Measurements from ENCODE around the gene SEC61A2.
"Not testable (repeated sequence)": the region's sequence is repeated elsewhere in the genome, so short reads cannot be mapped to it uniquely, and the experiment has no call there.

Gene SEC61A2

DNA sequence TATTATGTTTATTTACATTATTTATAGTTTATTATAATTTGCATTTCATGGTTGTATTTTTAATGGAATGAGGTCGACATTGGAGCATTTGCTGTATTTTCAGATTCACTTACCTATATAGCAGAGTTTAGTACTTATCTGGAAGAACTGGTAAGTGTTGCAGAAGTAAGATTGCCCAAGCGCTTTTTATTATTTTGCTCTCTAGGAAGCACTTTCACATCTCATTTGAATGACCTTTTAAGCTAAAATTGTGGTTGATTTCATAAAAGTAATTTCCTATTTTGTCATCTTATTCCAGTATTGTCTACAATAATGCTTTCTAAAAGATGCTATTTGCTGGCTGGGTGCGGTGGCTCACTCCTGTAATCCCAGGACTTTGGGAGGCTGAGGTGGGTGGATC, 28.6 kb downstream of the SEC61A2 start:
- DNase-seq (ENCODE audit: extremely low read depth, low read depth) = no peak
- TF ChIP-seq CTCF (IDR thresholded peaks at IDR 0.05; ENCODE audit: low read depth, low read length) = no peak

- no peak for TF ChIP-seq CTCF (IDR thresholded peaks at IDR 0.05; ENCODE audit: low read depth, low read length)
- DNase-seq (ENCODE audit: extremely low read depth, low read depth) = no peak
These were observed 31.2 kb downstream of the SEC61A2 start for GRCh38 chr10:12160664-12161063.

DNA sequence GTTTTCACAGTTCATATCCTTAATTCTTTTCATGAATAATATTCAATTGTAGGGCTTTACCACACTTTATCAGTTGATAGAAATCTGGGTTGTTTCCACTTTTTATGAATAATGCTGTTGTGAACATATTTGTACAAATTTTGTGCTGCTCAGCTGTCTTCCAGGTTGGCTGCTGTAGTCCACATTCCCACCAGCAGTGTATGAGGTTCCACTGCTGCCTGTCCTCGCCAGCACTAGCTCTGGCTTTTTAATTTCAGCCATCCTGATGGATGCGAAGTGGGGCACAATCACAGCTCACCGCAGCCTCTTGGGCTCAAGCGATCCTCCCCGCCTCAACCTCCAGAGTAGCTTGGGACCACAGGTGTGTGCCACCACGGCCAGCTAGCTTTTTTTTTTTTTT, 33.5 kb downstream of the SEC61A2 start:
- TF ChIP-seq CTCF (IDR thresholded peaks at IDR 0.05; ENCODE audit: low read depth, low read length) = no peak
- DNase-seq (ENCODE audit: extremely low read depth, low read depth) = no peak

DNA sequence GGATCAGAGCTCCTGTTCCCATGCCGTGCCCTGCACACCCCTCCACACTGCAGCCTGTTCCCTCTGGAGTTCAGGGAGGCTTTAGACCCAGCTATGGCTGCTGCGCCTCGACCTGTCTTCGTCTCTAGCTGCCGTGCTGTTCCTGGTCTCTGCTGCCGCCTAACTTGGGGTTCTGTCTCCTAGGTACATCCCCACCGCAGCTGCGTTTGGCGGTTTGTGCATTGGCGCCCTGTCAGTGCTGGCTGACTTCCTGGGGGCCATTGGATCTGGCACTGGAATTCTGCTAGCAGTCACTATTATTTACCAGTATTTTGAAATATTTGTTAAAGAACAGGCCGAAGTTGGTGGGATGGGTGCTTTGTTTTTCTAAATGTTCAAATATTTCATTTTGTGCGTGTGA, 34.6 kb downstream of the SEC61A2 start:
- TF ChIP-seq CTCF (IDR thresholded peaks at IDR 0.05; ENCODE audit: low read depth, low read length) = no peak

GRCh38 chr10:12165036-12165435, 35.6 kb downstream of the SEC61A2 start:
- no peak for TF ChIP-seq CTCF (IDR thresholded peaks at IDR 0.05; ENCODE audit: low read depth, low read length)
- DNase-seq (ENCODE audit: extremely low read depth, low read depth) = no peak

More for the DNA sequence above, 34.6 kb downstream of the SEC61A2 start:
- no peak for DNase-seq (ENCODE audit: extremely low read depth, low read depth)

DNA sequence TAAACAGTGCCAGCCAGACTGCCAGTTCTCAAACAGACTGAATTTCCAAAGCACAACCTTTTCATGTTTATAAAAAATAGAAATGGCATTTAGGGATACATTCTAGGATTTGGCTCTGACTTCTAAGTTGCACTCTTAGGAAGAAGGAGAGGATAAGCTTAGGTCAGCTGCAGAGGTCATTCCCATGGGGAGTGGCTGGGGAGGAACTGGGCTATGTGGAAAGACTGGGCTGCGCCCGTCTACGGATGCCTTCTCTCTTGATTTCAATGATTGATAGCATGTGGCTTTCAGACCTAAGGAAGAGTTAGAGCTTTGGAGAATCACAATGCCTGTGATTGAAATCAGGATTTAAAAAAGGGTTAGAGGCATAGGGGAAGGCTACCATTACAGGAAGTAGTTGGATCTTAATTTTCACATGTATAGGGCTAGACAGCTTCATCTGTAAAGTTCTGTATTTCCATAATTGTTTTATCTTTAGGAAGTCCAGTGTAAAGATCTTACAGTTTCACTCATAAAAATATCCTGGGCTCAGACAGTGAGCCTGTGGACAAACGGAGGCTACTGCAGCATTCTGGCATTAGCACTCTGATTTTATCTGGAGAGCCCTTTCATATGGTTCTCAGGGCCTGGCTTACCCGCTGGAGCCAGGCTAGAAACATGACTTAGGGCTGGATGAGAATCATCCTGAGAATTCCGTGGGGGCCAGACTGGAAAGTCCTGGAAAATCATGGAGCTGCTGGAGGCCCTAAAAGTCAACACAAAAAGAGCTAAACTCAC, 36.7 kb downstream of the SEC61A2 start:
- no peak for TF ChIP-seq CTCF (IDR thresholded peaks at IDR 0.05; ENCODE audit: low read depth, low read length)
- no peak for DNase-seq (ENCODE audit: extremely low read depth, low read depth)

GRCh38 chr10:12171512-12171911, 42.0 kb downstream of the SEC61A2 start:
- not testable (repeated sequence) for DNase-seq (ENCODE audit: extremely low read depth, low read depth)

DNA sequence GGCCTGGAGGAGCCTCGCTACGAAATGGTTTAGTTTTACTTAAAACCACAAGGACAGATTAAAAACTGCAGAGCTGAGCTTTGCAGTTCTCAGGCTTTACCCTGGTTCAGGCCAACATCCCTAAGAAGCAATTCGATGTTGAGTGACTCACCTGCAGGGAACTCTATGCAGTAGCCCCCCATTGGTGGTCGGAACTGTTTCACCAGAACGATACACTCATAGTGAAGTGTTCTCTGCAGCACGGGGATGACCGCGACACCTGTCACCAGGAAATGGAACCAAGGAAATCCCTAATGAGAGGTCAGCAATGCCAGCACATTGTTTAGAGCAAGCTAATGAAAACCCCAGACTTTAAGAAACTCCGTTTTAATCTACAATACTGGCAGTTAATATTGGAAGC, 48.2 kb downstream of the SEC61A2 start:
- DNase-seq (ENCODE audit: extremely low read depth, low read depth) = no peak
- no peak for TF ChIP-seq CTCF (IDR thresholded peaks at IDR 0.05; ENCODE audit: low read depth, low read length)
